HUDEP-2 (cell line): ENCODE measurements around the gene SRSF4.
"Not testable (repeated sequence)": the region's sequence is repeated elsewhere in the genome, so short reads cannot be mapped to it uniquely, and the experiment has no call there.

Experiments used
- DNase-seq, 76 experiments: peaks; one replicate each; lab custom pipeline; 2025; ENCODE audit not compliant: unreplicated experiment in 76 of 76; lab: John Stamatoyannopoulos, UW

SRSF4 gene

DNA sequence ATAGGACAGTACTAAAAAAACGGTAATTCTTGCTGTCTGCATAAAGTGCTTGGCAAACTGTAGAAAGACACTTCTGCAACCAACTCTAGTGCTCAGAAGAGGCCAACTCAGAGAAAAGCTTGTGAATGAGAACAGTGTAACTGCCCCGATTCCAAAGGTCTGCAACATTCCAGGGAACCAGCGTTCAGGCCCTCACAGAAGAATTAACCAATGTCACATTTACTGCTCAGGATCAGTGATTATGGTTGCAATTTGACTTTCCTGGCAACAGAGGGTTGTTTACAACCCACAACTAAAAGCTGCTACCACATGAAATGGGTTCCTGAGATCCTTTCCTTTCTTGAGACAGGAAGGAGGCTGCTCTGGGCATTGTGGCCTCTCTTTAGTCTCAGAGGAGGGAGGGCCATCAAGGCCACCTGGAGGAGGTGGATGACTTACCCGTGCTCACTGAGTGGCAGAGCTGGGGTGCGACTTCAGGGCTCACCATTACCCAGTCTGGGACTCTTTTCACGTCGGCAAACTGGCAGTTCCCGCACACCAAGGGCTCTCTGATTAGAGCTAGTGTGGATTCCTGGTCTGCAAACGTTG, 15.3 kb downstream of the SRSF4 start:
- no peak for DNase-seq

DNA sequence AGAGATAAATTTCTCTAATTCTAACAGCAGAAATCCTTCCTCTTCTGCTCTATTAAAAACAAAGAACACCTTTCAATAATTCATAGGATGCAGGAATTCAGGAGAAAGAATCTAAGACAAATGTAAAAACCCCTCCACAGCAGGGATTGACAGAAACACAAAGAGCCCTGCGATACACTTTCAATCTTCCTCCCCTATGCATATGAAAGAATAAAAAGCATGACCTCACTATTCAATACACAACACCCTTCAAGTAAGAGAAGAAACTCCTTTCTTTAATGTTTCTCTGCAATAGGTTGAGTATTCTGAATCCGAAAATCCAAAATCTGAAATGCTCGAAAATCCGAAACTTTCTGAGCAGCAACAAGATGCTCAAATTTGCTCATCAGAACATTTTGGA, 17.1 kb downstream of the SRSF4 start:
- DNase-seq: no peak

DNA sequence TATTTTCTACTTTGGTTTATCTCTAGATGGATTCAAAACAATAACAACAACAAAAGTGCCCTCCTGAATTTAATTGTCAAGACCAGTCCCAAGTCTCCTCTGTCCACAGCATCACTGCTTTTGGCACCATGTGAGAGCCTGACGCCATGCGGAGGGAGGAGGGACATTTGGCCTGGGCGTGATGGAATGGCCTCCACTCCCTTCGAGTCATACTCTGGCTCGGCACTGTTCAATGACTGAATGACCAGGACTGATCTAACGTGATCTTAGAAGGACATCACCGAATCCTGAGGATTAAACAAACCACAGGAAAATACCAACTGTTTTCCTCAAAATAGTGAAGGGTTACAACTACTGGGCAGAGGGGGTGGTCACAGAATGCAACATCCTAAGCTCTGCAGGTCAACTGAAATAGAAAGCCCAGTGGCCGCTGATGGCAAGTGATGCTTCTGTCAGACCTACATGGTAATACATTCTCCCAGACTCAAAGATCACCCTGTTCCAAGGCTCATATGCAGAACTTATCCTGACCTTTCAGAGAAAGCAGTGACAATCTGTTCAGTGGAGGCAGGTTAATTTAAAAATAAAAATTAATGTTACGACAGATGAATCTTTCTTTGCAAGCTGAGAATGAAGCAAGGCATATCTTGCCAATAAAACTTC, 19.1 kb downstream of the SRSF4 start:
- DNase-seq: no peak

DNA sequence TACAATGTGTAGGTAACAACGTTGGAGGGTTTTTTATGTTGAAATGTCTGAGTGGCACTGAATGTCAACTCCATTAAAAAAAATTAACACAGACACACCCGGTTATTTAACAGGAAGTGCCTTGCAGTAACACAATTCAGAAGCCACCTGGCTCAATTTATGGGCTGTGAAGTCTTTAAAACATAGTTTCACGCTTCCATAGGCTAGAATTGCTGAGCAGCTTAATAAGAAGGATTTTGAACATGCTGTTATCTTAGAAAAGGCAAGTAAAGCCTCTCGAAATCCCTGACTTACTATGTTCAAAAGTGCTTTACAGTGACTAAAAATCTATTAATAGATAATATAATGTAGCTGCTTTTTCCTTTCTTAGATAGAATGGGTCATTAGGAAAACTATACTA, 19.7 kb downstream of the SRSF4 start:
- no peak for DNase-seq

DNA sequence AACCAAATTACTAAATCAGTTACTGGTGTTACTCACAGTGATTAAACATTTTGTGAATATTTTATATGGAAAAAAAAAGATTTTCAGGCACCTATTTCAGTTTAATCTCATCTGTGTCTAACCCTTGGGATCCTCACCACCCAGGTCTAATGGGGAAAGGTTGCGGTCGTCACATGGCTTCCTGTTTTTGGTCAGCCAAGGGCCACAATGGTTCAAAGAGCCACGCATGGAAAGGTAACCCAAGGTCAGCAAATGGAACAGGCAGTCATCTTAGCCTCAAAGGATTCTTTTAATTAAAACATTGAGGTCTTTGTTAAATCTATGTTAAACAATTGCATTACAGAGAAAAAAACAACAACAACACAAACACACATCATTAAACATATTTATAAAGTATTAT, 21.9 kb downstream of the SRSF4 start:
- no peak for DNase-seq

DNA sequence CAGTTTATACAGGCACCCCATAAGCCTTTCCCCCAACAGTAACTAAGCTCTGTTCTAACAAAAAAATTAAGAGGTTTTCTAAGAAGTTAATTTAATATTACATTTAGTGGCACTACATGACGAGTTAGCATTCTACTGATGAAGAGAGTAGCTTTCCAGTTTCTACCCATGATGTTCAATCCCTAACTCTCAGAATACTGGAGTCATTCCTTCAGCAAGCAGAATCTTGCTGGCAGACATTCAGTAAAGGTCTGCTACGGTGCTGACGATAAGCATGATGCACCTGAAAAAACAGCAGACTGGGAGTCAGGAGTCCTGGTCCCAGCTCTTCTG, 24.5 kb downstream of the SRSF4 start:
- DNase-seq: peak in 1 of 76 experiments; percentile 36

DNA sequence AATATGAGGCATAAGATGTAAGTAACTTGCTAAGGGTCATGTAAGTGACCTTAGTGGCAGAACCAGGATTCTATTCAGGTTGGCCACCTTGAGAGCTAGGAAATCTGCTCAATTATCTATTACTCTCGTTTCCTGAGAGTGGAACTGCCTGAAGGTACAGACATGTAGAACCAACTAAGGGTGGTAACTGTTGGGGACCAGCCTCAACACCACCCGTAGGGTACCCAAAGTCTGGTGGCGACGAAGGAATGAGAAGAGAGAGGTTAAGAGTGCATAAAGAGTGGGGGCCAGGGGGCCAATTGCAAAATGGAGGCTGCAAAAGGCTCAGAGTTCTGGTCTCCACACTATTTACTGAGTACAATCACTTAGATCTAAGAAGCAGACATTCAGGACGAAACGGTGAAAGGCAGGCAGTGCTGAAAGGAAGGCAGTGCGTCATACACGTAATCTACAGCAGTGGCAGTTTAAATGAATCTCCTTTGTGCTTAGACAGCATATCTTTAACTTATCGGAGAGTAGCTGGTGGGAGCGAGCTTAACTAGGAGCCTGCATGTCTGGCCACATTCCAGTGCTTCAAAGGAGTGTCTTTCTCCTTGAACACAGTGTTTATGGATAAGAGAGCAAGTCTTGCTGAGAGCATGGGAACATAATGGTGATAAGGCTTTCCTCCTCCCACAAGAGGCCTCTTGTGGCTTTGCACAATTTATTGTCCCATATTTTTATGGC, 25.0 kb downstream of the SRSF4 start:
- peak in 75 of 76 experiments; percentile 12 to 96 (median 75) for DNase-seq

DNA sequence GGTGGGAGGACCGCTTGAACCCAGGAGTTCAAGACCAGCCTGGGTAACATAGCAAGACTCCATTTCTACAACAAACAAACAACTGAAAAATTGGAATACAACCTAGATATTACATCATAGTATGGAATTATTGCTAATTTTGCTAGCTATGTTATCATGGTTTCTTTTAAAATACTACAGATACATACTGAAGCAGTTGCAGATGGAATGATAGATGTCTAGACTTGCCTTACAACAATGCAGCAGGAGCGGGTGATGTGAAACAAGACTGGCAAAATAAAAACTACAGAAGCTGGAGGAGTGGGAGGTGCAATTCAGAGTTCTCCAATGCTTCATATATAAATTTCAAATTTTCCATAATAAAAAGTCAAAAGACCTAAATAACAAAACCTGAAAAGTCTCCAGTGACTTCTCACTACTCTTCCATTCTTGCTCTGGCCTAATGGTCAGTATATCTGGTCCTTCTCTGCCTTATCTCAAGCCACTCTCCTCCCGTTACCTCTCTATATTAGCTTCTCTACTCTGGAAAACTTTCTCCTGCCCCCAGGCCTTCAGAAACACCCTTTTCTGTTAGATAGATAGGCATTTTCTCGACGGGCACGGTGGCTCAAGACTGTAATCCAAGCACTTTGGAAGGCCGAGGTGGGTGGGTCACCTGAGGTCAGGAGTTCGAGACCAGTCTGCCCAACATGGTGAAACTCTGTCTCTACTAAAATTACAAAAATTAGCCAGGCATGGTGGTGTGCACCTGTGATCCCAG, 29.5 kb downstream of the SRSF4 start:
- DNase-seq: no peak

DNA sequence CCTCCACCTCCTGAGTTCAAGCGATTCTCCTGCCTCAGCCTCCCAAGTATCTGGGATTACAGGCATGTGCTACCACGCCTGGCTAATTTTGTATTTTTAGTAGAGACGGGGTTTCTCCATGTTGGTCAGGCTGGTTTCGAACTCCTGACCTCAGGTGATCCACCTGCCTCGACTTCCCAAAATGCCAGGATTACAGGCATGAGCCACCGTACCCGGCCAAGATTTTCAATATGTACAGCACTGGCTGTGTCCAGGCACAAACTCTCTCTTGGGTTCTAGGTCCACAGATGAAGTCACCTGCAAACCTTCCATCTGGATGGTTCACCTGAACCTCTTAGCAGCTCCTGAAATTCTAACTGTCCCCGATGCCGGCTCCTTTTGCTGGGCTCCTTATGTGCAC, 31.4 kb downstream of the SRSF4 start:
- not testable (repeated sequence) for DNase-seq

DNA sequence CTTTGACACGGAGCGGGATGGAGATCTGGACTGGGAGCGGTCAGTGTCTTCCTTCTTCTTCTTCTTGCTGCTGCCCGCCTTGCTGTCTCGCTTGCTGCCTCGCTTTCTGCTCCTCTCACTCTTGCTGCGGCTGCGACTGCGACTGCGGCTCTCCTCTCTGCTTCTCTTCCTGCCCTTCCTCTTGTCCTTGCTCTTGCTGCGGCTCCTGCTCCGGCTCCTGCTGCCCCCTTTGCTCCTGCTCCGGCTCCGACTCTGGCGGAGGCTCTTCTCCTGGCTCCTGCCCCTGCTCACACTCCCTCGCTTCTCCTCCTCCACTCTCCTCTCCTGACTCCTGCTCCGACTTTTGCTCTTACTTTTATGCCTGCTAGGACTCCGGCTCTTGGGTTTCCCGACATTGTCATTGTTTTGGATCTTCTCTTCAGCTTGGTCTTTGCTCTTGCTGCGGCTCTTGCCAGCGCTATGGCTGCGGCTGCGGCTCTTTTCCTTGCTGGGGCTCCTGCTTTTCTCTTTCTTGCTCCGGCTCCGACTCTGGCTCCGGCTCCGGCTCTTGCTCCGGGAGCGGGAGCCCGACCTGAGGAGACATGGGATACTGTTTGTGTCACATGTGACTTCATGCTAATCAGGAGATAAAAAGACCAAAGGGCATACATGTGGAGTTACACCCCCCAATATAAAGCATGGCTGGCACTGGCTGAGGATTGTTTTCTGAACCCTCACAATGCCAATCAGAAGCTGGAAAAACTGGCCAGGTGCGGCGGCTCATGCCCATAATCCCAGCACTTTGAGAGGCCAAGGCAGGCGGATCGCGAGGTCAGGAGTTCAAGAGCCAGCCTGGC, 32.8 kb downstream of the SRSF4 start:
- no peak for DNase-seq

DNA sequence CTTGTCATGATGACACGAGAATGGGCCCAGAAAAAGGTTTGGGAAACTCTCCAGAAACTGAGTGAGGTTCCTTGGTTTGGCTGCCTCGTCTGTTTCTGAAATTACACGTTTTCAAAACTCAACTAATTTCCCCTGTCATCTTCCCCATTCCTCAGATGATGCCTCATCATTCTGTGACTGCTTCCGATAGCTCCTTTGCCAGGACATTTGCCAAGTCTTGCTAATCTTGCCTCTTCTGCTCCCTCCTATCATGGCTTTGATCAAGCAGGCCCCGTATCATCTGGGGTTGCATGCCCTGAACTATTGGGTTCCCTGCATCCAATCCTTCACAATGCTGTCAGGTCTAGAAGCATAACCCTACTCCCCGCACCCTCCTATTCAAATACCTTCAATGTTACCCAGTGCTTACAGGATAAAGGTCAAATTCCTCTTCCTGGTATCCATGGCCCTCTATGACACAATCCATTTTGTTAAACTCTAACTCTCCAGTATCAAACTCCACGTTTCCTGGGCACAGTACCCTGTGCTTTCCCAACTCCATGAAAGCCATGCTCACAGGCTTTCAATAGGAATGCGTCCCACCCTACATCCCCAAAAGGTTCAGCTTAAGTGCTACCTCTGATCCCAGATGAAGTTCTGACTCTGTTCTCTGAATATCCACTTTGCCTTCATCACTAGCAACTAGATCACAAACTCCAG, 35.8 kb downstream of the SRSF4 start:
- peak in 73 of 76 experiments; percentile 18 to 90 (median 67) for DNase-seq

DNA sequence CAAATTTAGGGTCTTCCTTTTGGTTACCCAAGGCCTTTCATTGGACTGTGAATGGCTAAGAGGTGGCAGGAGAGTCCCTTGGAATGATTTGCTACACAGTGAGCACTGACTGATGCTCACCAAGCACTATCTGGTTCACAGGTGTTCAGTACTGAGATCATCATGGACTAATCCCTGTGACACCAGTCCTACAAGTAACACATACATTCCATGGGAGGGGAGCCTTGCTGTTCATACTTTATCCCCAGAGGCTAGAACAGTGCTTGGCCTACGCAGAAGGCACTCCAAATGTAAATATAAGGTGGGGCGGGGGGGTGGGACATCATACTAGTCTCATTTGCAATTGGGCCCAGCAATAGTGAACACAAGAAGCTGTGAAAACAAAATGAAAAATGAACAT, 37.5 kb downstream of the SRSF4 start:
- no peak for DNase-seq

DNA sequence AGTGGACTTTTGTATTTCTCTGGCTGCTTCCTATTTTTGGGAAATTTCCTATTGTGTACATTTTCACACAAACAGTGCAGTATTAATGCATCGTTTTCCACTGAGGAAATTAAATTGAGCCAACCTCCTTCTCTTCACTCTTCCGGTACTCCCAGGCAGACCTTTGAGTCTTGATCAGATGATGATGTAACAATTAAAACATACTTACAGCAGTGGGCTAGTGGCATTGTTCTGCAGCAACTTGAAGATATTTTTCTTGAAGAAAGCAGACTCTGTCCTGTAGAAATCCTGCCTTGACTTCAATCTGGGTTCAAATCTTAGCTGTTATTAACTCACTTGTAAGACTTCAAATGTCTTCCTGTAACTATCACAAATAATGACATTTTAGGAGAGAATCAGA, 39.0 kb downstream of the SRSF4 start:
- no peak for DNase-seq

DNA sequence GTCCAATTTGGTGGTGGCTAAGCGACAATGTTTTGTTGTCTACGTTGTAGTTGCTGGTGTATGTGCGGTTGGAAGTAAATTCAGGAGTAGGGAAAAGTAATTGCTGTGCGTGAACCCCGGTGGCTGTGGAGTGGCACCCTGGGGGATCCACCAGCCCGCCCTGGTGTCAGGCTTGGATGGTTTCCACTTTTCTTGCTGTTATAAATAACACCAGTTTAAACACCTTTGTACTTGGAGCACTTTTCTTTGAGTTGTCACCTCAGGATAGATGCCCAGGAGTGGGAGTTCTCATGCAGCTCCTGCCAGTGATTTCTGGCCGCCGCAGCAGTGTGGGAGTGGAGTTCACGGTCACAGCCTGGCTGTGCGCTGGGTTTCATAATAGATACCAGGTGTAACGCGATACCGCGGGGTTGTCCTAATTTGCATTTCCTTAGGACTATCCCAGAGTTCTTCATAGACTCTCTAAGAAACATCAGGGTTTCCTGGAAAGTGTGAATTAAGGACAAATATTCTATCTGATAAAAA, 45.2 kb downstream of the SRSF4 start:
- no peak for DNase-seq

DNA sequence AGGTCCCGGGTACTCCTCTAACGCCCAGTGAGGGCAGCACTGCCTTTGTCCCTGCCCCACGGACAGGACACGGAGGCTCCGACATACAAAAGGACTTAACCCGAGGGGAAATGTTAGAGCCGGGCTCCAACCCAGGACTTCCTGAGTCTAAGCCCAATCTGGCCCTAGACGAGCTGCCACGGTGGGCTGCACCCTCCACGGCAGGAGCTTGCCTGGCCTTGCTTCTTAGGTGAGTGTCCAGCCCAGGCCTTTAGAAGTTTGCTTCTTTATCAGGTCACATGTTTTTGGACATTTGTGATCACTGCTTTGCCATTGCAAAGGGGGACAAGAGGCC, 47.0 kb downstream of the SRSF4 start:
- DNase-seq: no peak

DNA sequence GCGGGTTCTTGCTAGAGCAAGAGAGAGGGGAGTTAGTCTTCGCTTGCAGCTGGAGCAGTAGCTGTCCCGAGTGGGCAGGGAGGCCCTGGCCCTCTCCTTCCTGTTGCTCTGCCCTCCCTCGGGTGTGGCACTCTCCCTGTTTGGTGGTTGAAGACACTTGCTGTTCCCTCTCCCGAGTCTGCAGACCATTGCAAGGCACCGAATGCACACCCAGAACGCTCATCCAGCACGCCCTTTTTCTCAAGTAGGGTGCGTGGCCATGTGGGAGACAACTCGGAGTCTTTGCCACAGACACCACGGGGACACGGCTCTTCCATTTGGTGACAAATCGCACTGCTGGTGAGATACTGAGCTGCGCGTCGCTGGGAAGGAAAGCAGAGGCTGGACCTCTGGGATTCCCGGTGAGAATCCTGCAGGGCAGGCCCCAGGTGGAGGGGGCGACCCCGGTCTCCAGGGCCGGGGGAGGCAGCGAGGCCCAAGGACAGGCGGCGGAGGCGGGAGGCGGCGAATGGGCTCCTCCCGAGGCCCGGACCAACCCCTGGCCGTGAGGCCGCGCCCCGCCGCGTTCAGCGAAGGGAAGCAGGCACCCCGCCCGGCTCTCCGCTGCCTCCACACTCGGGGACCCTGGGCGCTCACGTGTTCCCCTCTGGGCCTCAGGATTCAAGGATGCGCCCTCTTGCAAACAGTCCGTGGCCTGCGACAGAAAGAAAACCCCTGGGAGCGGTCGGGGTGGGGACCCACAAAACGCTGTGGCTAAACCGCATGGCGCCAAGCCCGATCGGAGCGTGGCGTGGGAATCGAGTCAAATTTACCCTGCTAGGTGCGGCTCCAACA, 47.6 kb downstream of the SRSF4 start:
- DNase-seq: peak in 1 of 76 experiments; percentile 5

DNA sequence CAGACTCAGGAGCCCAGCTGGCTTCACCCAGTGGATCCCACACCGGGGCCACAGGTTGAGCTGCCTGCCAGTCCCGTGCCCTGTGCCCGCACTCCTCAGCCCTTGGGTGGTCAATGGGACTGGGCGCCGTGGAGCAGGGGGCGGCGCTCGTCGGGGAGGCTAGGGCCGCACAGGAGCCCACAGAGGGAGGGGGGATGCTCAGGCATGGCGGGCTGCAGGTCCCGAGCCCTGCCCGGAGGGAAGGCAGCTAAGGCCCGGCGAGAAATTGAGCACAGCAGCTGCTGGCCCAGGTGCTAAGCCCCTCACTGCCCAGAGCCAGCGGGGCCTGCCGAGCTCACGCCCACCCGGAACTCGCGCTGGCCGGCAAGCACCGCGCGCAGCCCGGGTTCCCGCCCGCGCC, 50.6 kb downstream of the SRSF4 start:
- not testable (repeated sequence) for DNase-seq

DNA sequence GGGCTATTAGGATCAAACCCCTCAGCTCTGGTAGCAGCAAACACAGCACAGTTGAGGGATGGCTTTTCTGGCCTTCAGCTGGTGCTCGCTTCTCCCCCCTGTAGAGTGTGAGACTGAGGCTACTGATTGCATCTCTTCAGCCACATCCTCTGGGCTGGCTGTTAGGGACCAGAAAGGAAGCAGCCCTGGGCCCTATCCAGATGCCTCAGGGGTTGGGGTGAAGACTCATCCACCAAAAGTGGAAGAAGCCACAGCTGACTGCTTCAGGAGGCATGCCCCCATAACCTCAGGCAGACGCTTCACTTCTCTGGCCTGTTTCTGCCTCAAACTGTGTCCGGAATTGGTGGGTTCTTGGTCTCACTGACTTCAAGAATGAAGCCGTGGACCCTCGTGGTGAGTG, 51.8 kb downstream of the SRSF4 start:
- no peak for DNase-seq

DNA sequence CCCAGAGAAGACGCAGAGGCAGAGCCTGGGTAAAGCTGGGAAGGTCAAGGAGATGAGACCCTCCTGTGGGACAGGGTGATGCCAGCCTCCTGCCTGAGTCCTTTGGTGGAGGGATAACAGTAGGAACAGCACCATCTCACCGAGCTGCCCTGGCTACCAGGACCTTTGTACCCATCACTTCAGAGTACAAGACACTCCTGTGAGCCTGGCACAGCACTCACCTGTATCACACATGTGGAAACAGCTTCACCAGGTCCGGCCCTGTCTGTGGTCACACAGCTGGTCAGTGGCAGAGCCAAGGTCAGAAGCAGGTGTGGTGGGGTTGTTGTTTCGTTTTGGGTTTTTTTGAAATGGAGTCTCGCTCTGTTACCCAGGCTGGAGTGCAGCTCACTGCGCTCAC, 53.0 kb downstream of the SRSF4 start:
- no peak for DNase-seq
